ENCODE measurements around the gene C1orf210. TPM values are rescaled to one million over a fixed set of nuclear protein-coding genes. Genes with fewer than 3 reads are reported as not detected.

The C1orf210 gene
- total RNA-seq, 1 experiment from 2014 or later: not detected

Other genes starting within 250 kb of the C1orf210 start
- 339 and 360 TPM in 2 replicates for gene EBNA1BP2, start 113.3 kb downstream of the C1orf210 start, total RNA-seq (2014; rRNA removed; shearing (Covaris generic); ENCODE audit: low replicate concordance)
- gene CFAP57, start 113.3 kb downstream of the C1orf210 start, total RNA-seq (2014; rRNA removed; shearing (Covaris generic); ENCODE audit: low replicate concordance): 0.56 and 1.5 TPM in 2 replicates
- gene TMEM125, start 15.6 kb downstream of the C1orf210 start, total RNA-seq (2014; rRNA removed; shearing (Covaris generic); ENCODE audit: low replicate concordance): not detected in 2 replicates
- 0.20 TPM in 1 of 2 replicates, not detected in the other for gene TIE1, start 15.4 kb upstream of the C1orf210 start, total RNA-seq (2014; rRNA removed; shearing (Covaris generic); ENCODE audit: low replicate concordance)
- not detected in 2 replicates for gene MPL, start 52.2 kb upstream of the C1orf210 start, total RNA-seq (2014; rRNA removed; shearing (Covaris generic); ENCODE audit: low replicate concordance)
- gene CDC20, start 73.4 kb upstream of the C1orf210 start, total RNA-seq (2014; rRNA removed; shearing (Covaris generic); ENCODE audit: low replicate concordance): 152 and 260 TPM in 2 replicates
- gene ELOVL1, start 82.4 kb upstream of the C1orf210 start, total RNA-seq (2014; rRNA removed; shearing (Covaris generic); ENCODE audit: low replicate concordance): 101 and 118 TPM in 2 replicates
- gene MED8, start 104.2 kb upstream of the C1orf210 start, total RNA-seq (2014; rRNA removed; shearing (Covaris generic); ENCODE audit: low replicate concordance): 51.1 and 60.4 TPM in 2 replicates
- 2.5 and 4.9 TPM in 2 replicates for gene SZT2, start 104.3 kb upstream of the C1orf210 start, total RNA-seq (2014; rRNA removed; shearing (Covaris generic); ENCODE audit: low replicate concordance)
- 12.1 and 16.7 TPM in 2 replicates for gene HYI, start 168.3 kb upstream of the C1orf210 start, total RNA-seq (2014; rRNA removed; shearing (Covaris generic); ENCODE audit: low replicate concordance)
- 28.5 and 33.0 TPM in 2 replicates for gene PTPRF, start 245.3 kb upstream of the C1orf210 start, total RNA-seq (2014; rRNA removed; shearing (Covaris generic); ENCODE audit: low replicate concordance)